Heart right ventricle (tissue), 16 donors: Measurements from ENCODE around the gene GFM2. TPM values are rescaled to one million over a fixed set of nuclear protein-coding genes. Genes with fewer than 3 reads are reported as not detected.

Source experiments
- ATAC-seq, 8 donors: fragments of 200-7000 bp; cut with Tn5 transposase; one replicate each; pipeline ENCODE4 v1.9.1; 2020; ENCODE audit warnings: mild to moderate bottlenecking in 8 of 8, moderate library complexity in 8 of 8, moderate number of reproducible peaks in 1 of 8
- DNase-seq, 2 donors: peaks; one replicate each; pipeline ENCODE4 v3.0.0-alpha.2; 2020
- H3K27ac ChIP-seq, 10 donors: fragments of 200-600 bp; sonication (generic) in 2 of 10; one replicate each; pipeline versions ENCODE4 v1.5.0 to v1.8.0; 2020 to 2022; ENCODE audit warnings: mild to moderate bottlenecking in 3 of 10
- H3K27me3 ChIP-seq, 7 donors: fragments of 200-600 bp; one replicate each; pipeline ENCODE4 v1.8.0; 2021 to 2022; ENCODE audit warnings: mild to moderate bottlenecking in 2 of 7
- H3K36me3 ChIP-seq, 9 donors: fragments of 200-600 bp; sonication (generic) in 1 of 9; one replicate each; pipeline versions ENCODE4 v1.5.0 to v1.8.0; 2020 to 2022; ENCODE audit warnings: mild to moderate bottlenecking in 2 of 9
- H3K4me1 ChIP-seq, 9 donors: fragments of 200-600 bp; sonication (generic) in 1 of 9; one replicate each; pipeline versions ENCODE4 v1.5.0 to v1.8.0; 2020 to 2022; ENCODE audit warnings: mild to moderate bottlenecking in 4 of 9
- H3K4me3 ChIP-seq, 10 donors: fragments of 200-600 bp; sonication (generic) in 2 of 10; one replicate each; pipeline versions ENCODE4 v1.5.0 to v1.8.0; 2020 to 2022; ENCODE audit warnings: mild to moderate bottlenecking in 7 of 10, moderate library complexity in 2 of 10
- H3K9me3 ChIP-seq, 11 donors: fragments of 200-600 bp in 10 of 11; sonication (generic) in 2 of 11; one replicate each; pipeline versions ENCODE4 v1.5.0 to v1.8.0; 2013 to 2022; ENCODE audit warnings: mild to moderate bottlenecking in 2 of 11, control low read depth in 1 of 11, moderate library complexity in 1 of 11
- CTCF ChIP-seq, 9 donors: fragments of 200-600 bp; sonication (generic) in 2 of 9; IDR thresholded peaks; one replicate each; pipeline versions ENCODE4 v1.5.0 to v1.8.0; 2021 to 2022; ENCODE audit warnings: antibody characterized with exemption in 9 of 9, mild to moderate bottlenecking in 5 of 9, moderate library complexity in 1 of 9
- WGBS, 2 donors: extraction: QIAGEN DNeasy Blood & Tissue Kit; methylation state at CpG; one replicate each; pipeline ENCODE4 v1.1.7; 2013; ENCODE audit warnings: inconsistent platforms in 1 of 2; 5-methylcytosine and 5-hydroxymethylcytosine counted together
- intact Hi-C, 10 donors: fragments of 100-400 bp; cut with DNase I; formaldehyde crosslinking; loops; one replicate each; pipeline versions ENCODE4 v1.11.1 to v1.14.2; 2022
- long read RNA-seq, 3 donors: library from polyadenylated mRNA; unstranded; transcript quantifications; one replicate each; pipeline ENCODE4 v2.0.0, GENCODE V29; 2020 to 2021
- polyA plus RNA-seq, 2 donors: library from polyadenylated mRNA; stranded (reverse); fragments of 200-250 nt; gene quantifications; one replicate each; pipeline ENCODE4 v1.2.3, GENCODE V29; 2013
- total RNA-seq, 10 donors: library from RNA; stranded (reverse); fragmentation: NEBNext Ultra II Directional in 3 of 10; extraction: Animal tissue kit (Norgen Biotek cat#: 25700) in 3 of 10; gene quantifications; one replicate each; pipeline versions ENCODE4 v1.2.1 to v1.2.4, GENCODE V29; 2021 to 2023
- donor health status: Arrhythmogenic right ventricular cardiomyopathy.
- donor health status: ischemic (EF 13 %, LVEDD 7.1; RV severe dilation, severe dysfunction).
- donor health status: healthy with polysubstance abuse.
- donor health status: DM: no; HTN: yes; CAD: no.
- donor health status: DM: no; HTN: no; CAD: no.
- donor health status: ischemic (EF 25% LVEDD 6.9; RV normal size, moderate dysfunction).
- donor health status: ischemic (EF 25% LVEDD 5.7; RV mildly dilated, moderate dysfunction).
- donor health status: healthy.
- donor health status: DM: yes; HTN: yes; CAD: no.
- donor health status: Ischemic cardiomyopathy.
- donor health status: ischemic (EF 35%, LVEDD 5.7; RV mildly dilated, moderate dysfunction).
- donor health status: nonischemic (EF 11% LVEDD 7.7; RV severe dilation, severe dysfunction).
- donor health status: DM: yes; HTN: yes; CAD: no.
- donor health status: PGD.
- donor health status: ischemic (EF 29% LVEDD 5.4; RV normal size, mild dysfunction).
- donor health status: nonischemic (EF 23%, LVEDD 6.1; RV moderate dilation, normal function).

GFM2 gene
- total RNA-seq: 10 to 100 TPM; 33.1 to 62.7 (median 49.2) TPM
- 10 to 100 TPM; 21.7 to 34.2 TPM for polyA plus RNA-seq
- long read RNA-seq, donor 1, transcript GFM2-201 (21 exons, 3,249 nt): major isoform, 52 of 71 reads
- long read RNA-seq, donor 1, partial matches to known transcripts: 5 of 71 reads
- long read RNA-seq, donor 1, other reads (novel, unspliced or antisense): 10 of 71 reads
- long read RNA-seq, donor 2, transcript GFM2-201 (21 exons, 3,249 nt): major isoform, 69 of 85 reads
- long read RNA-seq, donor 2, partial matches to known transcripts: 7 of 85 reads
- long read RNA-seq, donor 2, other reads (novel, unspliced or antisense): 7 of 85 reads
- long read RNA-seq, donor 3, transcript GFM2-202 (20 exons, 2,856 nt): minor isoform, 7 of 133 reads
- long read RNA-seq, donor 3, transcript GFM2-201 (21 exons, 3,249 nt): major isoform, 92 of 133 reads
- long read RNA-seq, donor 3, partial matches to known transcripts: 24 of 133 reads
- long read RNA-seq, donor 3, other reads (novel, unspliced or antisense): 9 of 133 reads

- DNase-seq: peak; percentile 90 to 94
- WGBS, 2 donors: 0% methylated on average over 54 of the region's 54 CpGs
- peak within 1 kb of the TSS; percentile 12 to 88 (median 78) for H3K27ac ChIP-seq
- peaks cover 0 to 54% (median 19%) of the 10 kb centered on the region in 9 donors for H3K36me3 ChIP-seq
- no peaks in the 10 kb centered on the region for H3K27me3 ChIP-seq
- peak within 1 kb of the TSS; percentile 79 to 96 (median 91) for H3K4me3 ChIP-seq
- intact Hi-C loops: loop anchor here in 8 of 10 donors (2.0 to 10.0 kb wide), 10 partner anchors 80 to 1202 kb away; partner anchors contain the start of genes HEXB (in 2 of the 8), ANKRA2 (in 1 of the 8) and UTP15 (in 1 of the 8)
- H3K4me1 ChIP-seq: peaks cover 5 to 42% (median 30%) of the 10 kb centered on the region in 9 donors
- ATAC-seq: peak; percentile 99 to 100 (median 99)
- no peaks in the 10 kb centered on the region for H3K9me3 ChIP-seq
- no peak for TF ChIP-seq CTCF (IDR thresholded peaks at IDR 0.05)
These were observed at the start of gene GFM2, which contains the start of gene NSA2 for GRCh38 chr5:74766849-74767578. GFM2 (minus strand) TSS chr5:74767117; CDS start chr5:74763742, 3,375 bp downstream. NSA2 (plus strand) TSS chr5:74767249; CDS start chr5:74767361, 112 bp downstream.

GRCh38 chr5:74810915-74811314 is 44.0 kb upstream of the GFM2 start:
- DNase-seq (no peak), ATAC-seq (no peak)
- no peak for TF ChIP-seq CTCF (IDR thresholded peaks at IDR 0.05)
- no peak overlapping the region for H3K27ac ChIP-seq
- WGBS, 2 donors: 90 to 93% methylated on average over 4 of the region's 4 CpGs
- H3K4me3 ChIP-seq: no peak overlapping the region
- intact Hi-C loops: no loop called here
- no peaks in the 10 kb centered on the region for H3K36me3 ChIP-seq
- H3K9me3 ChIP-seq: no peaks in the 10 kb centered on the region
- H3K27me3 ChIP-seq: peaks cover 0 to 4% (median 0%) of the 10 kb centered on the region in 7 donors
- H3K4me1 ChIP-seq: no peaks in the 10 kb centered on the region

- intact Hi-C loops: no loop called here
- ATAC-seq: no peak
- no peak for TF ChIP-seq CTCF (IDR thresholded peaks at IDR 0.05)
These were observed 35.0 kb upstream of the GFM2 start for GRCh38 chr5:74801941-74802340.

GRCh38 chr5:74801197-74801596 is 34.3 kb upstream of the GFM2 start:
- TF ChIP-seq CTCF (IDR thresholded peaks at IDR 0.05): no peak
- Histone ChIP-seq H3K9me3 (no peaks in the 10 kb centered on the region), H3K36me3 (no peaks in the 10 kb centered on the region), H3K4me3 (no peak overlapping the region), H3K4me1 (no peaks in the 10 kb centered on the region), H3K27ac (no peak overlapping the region), H3K27me3 (peaks cover 0 to 8% (median 0%) of the 10 kb centered on the region in 7 donors)
- DNase-seq: no peak
- intact Hi-C loops: no loop called here
- WGBS, 2 donors: 82 to 83% methylated on average over 3 of the region's 3 CpGs
- ATAC-seq: no peak

More at GRCh38 chr5:74801941-74802340, 35.0 kb upstream of the GFM2 start:
- no peak overlapping the region for H3K27ac ChIP-seq
- no peak overlapping the region for H3K4me3 ChIP-seq
- no peaks in the 10 kb centered on the region for H3K9me3 ChIP-seq
- H3K36me3 ChIP-seq: no peaks in the 10 kb centered on the region
- WGBS, 2 donors: 43 to 47% methylated on average over 1 of the region's 1 CpG
- DNase-seq: no peak
- peaks cover 0 to 8% (median 0%) of the 10 kb centered on the region in 7 donors for H3K27me3 ChIP-seq
- H3K4me1 ChIP-seq: no peaks in the 10 kb centered on the region
